Erythroblast (primary cell): ENCODE data around the gene NSMCE4A.
"Not testable (repeated sequence)": the region's sequence is repeated elsewhere in the genome, so short reads cannot be mapped to it uniquely, and the experiment has no call there.

ENCODE experiments used
- GATA1 ChIP-seq: IDR thresholded peaks from 2 replicates; pipeline ENCODE4 v1.6.1; 2011; ENCODE audit warnings: low read depth, mild to moderate bottlenecking, control low read depth, low read length, moderate library complexity
- POLR2A ChIP-seq: IDR thresholded peaks from 2 replicates; pipeline ENCODE4 v1.6.1; 2011; ENCODE audit warnings: mild to moderate bottlenecking, low read length

DNA sequence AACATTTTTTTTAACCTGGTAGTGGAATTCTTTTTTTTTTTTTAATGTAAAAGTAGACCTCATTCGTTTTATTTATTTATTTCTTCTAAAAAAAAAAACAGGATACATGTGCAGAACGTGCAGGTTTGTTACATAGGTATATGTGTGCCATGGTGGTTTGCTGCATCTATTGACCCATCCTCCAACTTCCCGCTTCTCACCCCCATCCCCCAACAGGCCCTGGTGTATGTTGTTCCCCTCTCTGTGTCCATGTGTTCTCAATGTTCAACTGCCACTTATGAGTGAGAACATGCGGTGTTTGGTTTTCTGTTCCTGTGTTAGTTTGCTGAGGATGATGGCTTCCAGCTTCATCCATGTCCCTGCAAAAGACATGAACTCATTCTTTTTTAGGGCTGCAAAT lies 42.9 kb upstream of the NSMCE4A start:
- TF ChIP-seq GATA1, POLR2A: not testable (repeated sequence)
